HCT116 (cell line): ENCODE results near the gene SH3RF2. TPM values are rescaled to one million over a fixed set of nuclear protein-coding genes. Genes with fewer than 3 reads are reported as not detected.

ENCODE experiments used
- ATAC-seq: fragments of 200-7000 bp; cut with Tn5 transposase; 2 replicates; pipeline ENCODE4 v1.9.1; 2020; ENCODE audit warnings: mild to moderate bottlenecking, moderate library complexity
- BruUV-seq: library from RNA; stranded (reverse); fragments of 400-500 nt; replicated peaks from 2 replicates; lab custom pipeline; 2021; lab: Mats Ljungman, UMichigan
- CTCF ChIA-PET: fragments of 300-600 bp; sonication (Branson Sonifier 250); formaldehyde crosslinking; loops from one replicate; lab custom pipeline; 2021; ENCODE audit warnings: antibody characterized with exemption; lab: Charles Lee
- POLR2A ChIA-PET: fragments of 300-600, 350-600 bp; sonication (Branson Sonifier 250); formaldehyde crosslinking; loops from one replicate; lab custom pipeline; 2021; ENCODE audit warnings: antibody characterized with exemption; lab: Charles Lee
- RAD21 ChIA-PET, 2 experiments: fragments of 300-600 bp; sonication (Branson Sonifier 250); formaldehyde crosslinking; loops; one replicate each; lab custom pipeline; 2023; ENCODE audit warnings: low total read pairs in 2 of 2; ENCODE audit not compliant: uncharacterized antibody in 2 of 2, unreplicated experiment in 2 of 2, low non-redundant PET in 1 of 2; lab: Charles Lee
- DNase-seq: peaks from one replicate; pipeline ENCODE4 v3.0.0-alpha.2; 2010; ENCODE audit warnings: low read depth, low spot score
- H2AFZ ChIP-seq: fragments of 200-600 bp; shearing (Covaris generic), sonication (generic); 2 replicates; pipeline ENCODE4 v1.6.1; 2017; ENCODE audit warnings: low read depth, mixed run types, mixed read lengths, antibody characterized with exemption, low read length; ENCODE audit not compliant: poor library complexity, severe bottlenecking
- H3K27ac ChIP-seq: 2 replicates; pipeline ENCODE4 v1.5.1; 2012; ENCODE audit warnings: low read depth, low read length
- H3K27me3 ChIP-seq: fragments of 200-600 bp; sonication (generic); 2 replicates; pipeline ENCODE4 v1.6.1; 2016; ENCODE audit warnings: mixed run types, low read length, mixed read lengths; ENCODE audit not compliant: insufficient read depth
- H3K36me3 ChIP-seq, 2 experiments: fragments of 200-500 bp in 1 of 2; fragments of 200-600 bp in 1 of 2; sonication (Bioruptor generic) in 1 of 2; sonication (generic) in 1 of 2; 2 replicates each; pipeline versions ENCODE4 v1.5.1 to v1.6.1; 2014 to 2016; ENCODE audit warnings: low read length in 2 of 2, inconsistent platforms in 1 of 2, mixed read lengths in 1 of 2, mixed run types in 1 of 2; ENCODE audit not compliant: insufficient read depth in 2 of 2, control insufficient read depth in 1 of 2
- H3K4me1 ChIP-seq, 2 experiments: fragments of 200-600 bp in 1 of 2; sonication (generic) in 1 of 2; 2 replicates each; pipeline versions ENCODE4 v1.5.1 to v1.6.1; 2012 to 2017; ENCODE audit warnings: low read length in 2 of 2, inconsistent platforms in 1 of 2, mild to moderate bottlenecking in 1 of 2, mixed read lengths in 1 of 2, mixed run types in 1 of 2, moderate library complexity in 1 of 2; ENCODE audit not compliant: insufficient read depth in 2 of 2, control insufficient read depth in 1 of 2
- H3K4me2 ChIP-seq: fragments of 200-600 bp; sonication (generic); 2 replicates; pipeline ENCODE4 v1.6.1; 2017; ENCODE audit warnings: mixed run types, low read length, mixed read lengths
- H3K4me3 ChIP-seq, 2 experiments: fragments of 200-600 bp in 1 of 2; sonication (generic) in 1 of 2; replicated peaks in 1 of 2; 2 replicates each; pipeline ENCODE4 v1.5.1; 2011 to 2016; ENCODE audit warnings: low read length in 2 of 2, control low read depth in 1 of 2, low read depth in 1 of 2, mild to moderate bottlenecking in 1 of 2, mixed read lengths in 1 of 2, mixed run types in 1 of 2
- H3K79me2 ChIP-seq: fragments of 200-600 bp; sonication (generic); 2 replicates; pipeline ENCODE4 v1.6.1; 2017; ENCODE audit warnings: mild to moderate bottlenecking, mixed run types, low read length, moderate library complexity, mixed read lengths; ENCODE audit not compliant: insufficient read depth
- H3K9ac ChIP-seq: fragments of 200-600 bp; sonication (generic); 2 replicates; pipeline ENCODE4 v1.6.1; 2016; ENCODE audit warnings: low read length, mixed read lengths
- H3K9me2 ChIP-seq: fragments of 200-600 bp; sonication (generic), shearing (Covaris generic); 2 replicates; pipeline ENCODE4 v1.6.1; 2017; ENCODE audit warnings: mixed run types, mild to moderate bottlenecking, moderate library complexity; ENCODE audit not compliant: insufficient read depth
- H3K9me3 ChIP-seq, 2 experiments: fragments of 200-500 bp in 1 of 2; fragments of 200-600 bp in 1 of 2; sonication (Bioruptor generic) in 1 of 2; sonication (generic) in 1 of 2; 2 replicates each; pipeline ENCODE4 v1.6.1; 2014 to 2017; ENCODE audit warnings: low read length in 2 of 2, mixed read lengths in 2 of 2, inconsistent platforms in 1 of 2, low read depth in 1 of 2, mild to moderate bottlenecking in 1 of 2, mixed run types in 1 of 2, moderate library complexity in 1 of 2; ENCODE audit not compliant: control insufficient read depth in 1 of 2, insufficient read depth in 1 of 2
- H4K20me1 ChIP-seq: fragments of 200-600 bp; sonication (generic), shearing (Covaris generic); 2 replicates; pipeline ENCODE4 v1.6.1; 2017; ENCODE audit warnings: mixed run types, mild to moderate bottlenecking, moderate library complexity; ENCODE audit not compliant: insufficient read depth
- CBX3 ChIP-seq: IDR thresholded peaks from 2 replicates; pipeline ENCODE4 v1.6.1; 2012; ENCODE audit warnings: low read depth
- CEBPB ChIP-seq: IDR thresholded peaks from 2 replicates; pipeline ENCODE4 v1.6.1; 2012; ENCODE audit warnings: low read depth
- CTCF ChIP-seq, 3 experiments: fragments of 200-600 bp in 1 of 3; sonication (generic) in 1 of 3; IDR thresholded peaks in 2 of 3; conservative IDR thresholded peaks in 1 of 3; 2 replicates each; pipeline ENCODE4 v1.5.1; 2012 to 2017; ENCODE audit warnings: low read depth in 2 of 3, low read length in 2 of 3, antibody characterized with exemption in 1 of 3, borderline replicate concordance in 1 of 3, control low read depth in 1 of 3, mild to moderate bottlenecking in 1 of 3, mixed read lengths in 1 of 3, mixed run types in 1 of 3, moderate library complexity in 1 of 3; ENCODE audit not compliant: insufficient read depth in 1 of 3
- EGR1 ChIP-seq: IDR thresholded peaks from 2 replicates; pipeline ENCODE4 v1.6.1; 2012; ENCODE audit warnings: low read depth
- FOSL1 ChIP-seq: IDR thresholded peaks from 2 replicates; pipeline ENCODE4 v1.6.1; 2012; ENCODE audit warnings: low read depth
- JUND ChIP-seq: IDR thresholded peaks from 2 replicates; pipeline ENCODE4 v1.6.1; 2012
- MAX ChIP-seq: IDR thresholded peaks from 2 replicates; pipeline ENCODE4 v1.6.1; 2012
- POLR2A ChIP-seq: IDR thresholded peaks from 2 replicates; pipeline ENCODE4 v1.7.0; 2011; ENCODE audit warnings: borderline replicate concordance; ENCODE audit not compliant: insufficient read depth, insufficient read length; ENCODE audit errors: extremely low read depth
- POLR2AphosphoS5 ChIP-seq: IDR thresholded peaks from 2 replicates; pipeline ENCODE4 v1.6.1; 2011; ENCODE audit warnings: mild to moderate bottlenecking, low read depth, low read length, moderate library complexity
- RAD21 ChIP-seq: IDR thresholded peaks from 2 replicates; pipeline ENCODE4 v1.6.1; 2012; ENCODE audit warnings: low read depth, mild to moderate bottlenecking
- SIN3A ChIP-seq: IDR thresholded peaks from 2 replicates; pipeline ENCODE4 v1.6.1; 2012; ENCODE audit warnings: low read depth
- SRF ChIP-seq: IDR thresholded peaks from 2 replicates; pipeline ENCODE4 v1.6.1; 2012; ENCODE audit warnings: low read depth
- TCF7L2 ChIP-seq: IDR thresholded peaks from 2 replicates; pipeline ENCODE4 v1.7.0; 2011; ENCODE audit warnings: borderline replicate concordance, inconsistent platforms; ENCODE audit not compliant: insufficient read depth, insufficient read length; ENCODE audit errors: extremely low read depth
- ZFX ChIP-seq: fragments of 450-650 bp; IDR thresholded peaks from 2 replicates; pipeline ENCODE4 v1.6.1; 2017
- intact Hi-C: fragments of 100-400 bp; cut with micrococcal nuclease; formaldehyde crosslinking; loops from 2 replicates; pipeline ENCODE4 v1.10.0; 2022
- total RNA-seq: library from RNA; stranded (reverse); gene quantifications from one replicate; pipeline ENCODE4 v1.2.1, GENCODE V29; 2021; ENCODE audit not compliant: unreplicated experiment
- TF ChIP-seq, protein P1 (sequence below): IDR thresholded peaks from 2 replicates; pipeline ENCODE4 v1.6.1; 2012

Gene SH3RF2
- total RNA-seq, 1 experiment from 2014 or later: 14.3 TPM

- POLR2A ChIA-PET: no interaction called here
- no peaks in the 10 kb centered on the region for H3K9me3 ChIP-seq
- no peaks in the 10 kb centered on the region for H4K20me1 ChIP-seq
- CTCF ChIA-PET: no interaction called here
- RAD21 ChIA-PET: interaction anchor here in 1 of 2 experiments (0.6 kb wide), 1 partner anchor 41 kb away, joined by 3 read pairs; no protein-coding TSS in a partner anchor
- H2AFZ ChIP-seq: no peak overlapping the region
- H3K4me2 ChIP-seq: no peak overlapping the region
- H3K27me3 ChIP-seq: no peaks in the 10 kb centered on the region
- H3K4me1 ChIP-seq: no peaks in the 10 kb centered on the region
- TF ChIP-seq EGR1 (no peak), POLR2A (no peak), MAX (no peak), JUND (no peak), SIN3A (no peak), SRF (no peak), CEBPB (no peak), TCF7L2 (no peak), POLR2AphosphoS5 (no peak), CBX3 (no peak)
- TF ChIP-seq, protein P1, sequence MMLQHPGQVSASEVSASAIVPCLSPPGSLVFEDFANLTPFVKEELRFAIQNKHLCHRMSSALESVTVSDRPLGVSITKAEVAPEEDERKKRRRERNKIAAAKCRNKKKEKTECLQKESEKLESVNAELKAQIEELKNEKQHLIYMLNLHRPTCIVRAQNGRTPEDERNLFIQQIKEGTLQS: no peak
- TF ChIP-seq, all 23 proteins: peak for 0
- no peaks in the 10 kb centered on the region for H3K79me2 ChIP-seq
- ATAC-seq: no peak
- intact Hi-C loops: no loop called here
- H3K9me2 ChIP-seq: no peaks in the 10 kb centered on the region
- H3K4me3 ChIP-seq: no peak overlapping the region
- no peak for DNase-seq
- no peak overlapping the region for H3K27ac ChIP-seq
- no TSS peak for BruUV-seq
- H3K9ac ChIP-seq: no peak overlapping the region
- H3K36me3 ChIP-seq: no peaks in the 10 kb centered on the region
Measured at GRCh38 chr5:145988993-145989392, 52.6 kb downstream of the SH3RF2 start.

- H3K4me2 ChIP-seq: no peak overlapping the region
- no peak for DNase-seq
- no TSS peak for BruUV-seq
- no peak for ATAC-seq
- TF ChIP-seq RAD21 (no peak), CTCF (IDR thresholded peaks at IDR 0.05 in 2 of 3, conservative IDR thresholded peaks at IDR 0.05 in 1 of 3; ENCODE audit: borderline replicate concordance in 1 of 3, insufficient read depth in 1 of 3, low read depth in 2 of 3, low read length in 2 of 3) (no peak), POLR2A (no peak), ZFX (no peak), FOSL1 (no peak), JUND (no peak)
- no peak overlapping the region for H3K27ac ChIP-seq
- H3K9me3 ChIP-seq: no peaks in the 10 kb centered on the region
- ChIA-PET CTCF (no interaction called here), POLR2A (no interaction called here), RAD21 (interaction anchor here in 1 of 2 experiments (0.6 kb wide), 1 partner anchor 40 kb away, joined by 3 read pairs; no protein-coding TSS in a partner anchor)
- no peak overlapping the region for H2AFZ ChIP-seq
- H3K4me3 ChIP-seq: no peak overlapping the region
- no peaks in the 10 kb centered on the region for H4K20me1 ChIP-seq
- no peaks in the 10 kb centered on the region for H3K4me1 ChIP-seq
- no peak overlapping the region for H3K9ac ChIP-seq
- no peaks in the 10 kb centered on the region for H3K36me3 ChIP-seq
- H3K9me2 ChIP-seq: no peaks in the 10 kb centered on the region
- no peaks in the 10 kb centered on the region for H3K27me3 ChIP-seq
- intact Hi-C loops: no loop called here
- H3K79me2 ChIP-seq: no peaks in the 10 kb centered on the region
Measured at GRCh38 chr5:145989428-145989827, 53.0 kb downstream of the SH3RF2 start.
